Karpas-422 (cell line): ENCODE data around the gene HAUS5. TPM values are rescaled to one million over a fixed set of nuclear protein-coding genes. Genes with fewer than 3 reads are reported as not detected.

Experiments used
- DNase-seq: peaks from one replicate; pipeline ENCODE4 v3.0.0-alpha.2; 2015
- H2AFZ ChIP-seq: fragments of 200-600 bp; sonication (generic); 2 replicates; pipeline ENCODE4 v1.6.1; 2014; ENCODE audit warnings: antibody characterized with exemption, low read length, mixed read lengths
- H3K27ac ChIP-seq: fragments of 200-600 bp; sonication (generic); 2 replicates; pipeline ENCODE4 v1.5.1; 2014; ENCODE audit warnings: mild to moderate bottlenecking, low read length, moderate library complexity
- H3K27me3 ChIP-seq: fragments of 200-600 bp; sonication (generic); 2 replicates; pipeline ENCODE4 v1.6.1; 2014; ENCODE audit warnings: low read length, mixed read lengths
- H3K36me3 ChIP-seq: fragments of 200-600 bp; sonication (generic); 2 replicates; pipeline ENCODE4 v1.6.1; 2014; ENCODE audit warnings: low read length, mixed read lengths; ENCODE audit not compliant: insufficient read depth
- H3K4me1 ChIP-seq: fragments of 200-600 bp; sonication (generic); 2 replicates; pipeline ENCODE4 v1.6.1; 2014; ENCODE audit warnings: mild to moderate bottlenecking, low read length, mixed read lengths
- H3K4me2 ChIP-seq: fragments of 200-600 bp; sonication (generic); 2 replicates; pipeline ENCODE4 v1.6.1; 2014; ENCODE audit warnings: low read length, low read depth, mild to moderate bottlenecking; ENCODE audit not compliant: poor library complexity, severe bottlenecking
- H3K4me3 ChIP-seq: fragments of 200-600 bp; sonication (generic); 2 replicates; pipeline ENCODE4 v1.5.1; 2014; ENCODE audit warnings: mild to moderate bottlenecking, antibody characterized with exemption, low read length, mixed read lengths
- H3K79me2 ChIP-seq: fragments of 200-600 bp; sonication (generic); 2 replicates; pipeline ENCODE4 v1.6.1; 2014; ENCODE audit warnings: mild to moderate bottlenecking, low read length, mixed read lengths
- H3K9ac ChIP-seq: fragments of 200-600 bp; sonication (generic); 2 replicates; pipeline ENCODE4 v1.6.0; 2014; ENCODE audit warnings: low read length
- H3K9me2 ChIP-seq: fragments of 200-600 bp; sonication (generic), shearing (Covaris generic); replicated peaks from 2 replicates; pipeline ENCODE4 v1.6.0; 2014; ENCODE audit warnings: mild to moderate bottlenecking, low read length, moderate library complexity; ENCODE audit not compliant: insufficient read depth
- H3K9me3 ChIP-seq: fragments of 300-700, 200-600 bp; sonication (generic); 2 replicates; pipeline ENCODE4 v1.6.1; 2014; ENCODE audit warnings: low read length, mixed read lengths
- H4K20me1 ChIP-seq: fragments of 200-600 bp; sonication (generic); 2 replicates; pipeline ENCODE4 v1.6.1; 2014; ENCODE audit warnings: mild to moderate bottlenecking, antibody characterized with exemption, low read length, low read depth; ENCODE audit not compliant: insufficient read depth
- total RNA-seq: library from RNA; depleted of rRNA; stranded (reverse); fragments of >200 nt; shearing (Covaris generic); gene quantifications from 2 replicates; pipeline ENCODE4 v1.2.3, GENCODE V29; 2014; ENCODE audit warnings: low replicate concordance; rRNA removed

HAUS5 gene
- total RNA-seq, 1 experiment from 2014 or later, result 12.5 TPM

GRCh38 chr19:35671818-35672217 is 59.3 kb downstream of the HAUS5 start:
- H3K4me2 ChIP-seq, result no peak overlapping the region

GRCh38 chr19:35673121-35673804 is 60.7 kb downstream of the HAUS5 start:
- no peaks in the 10 kb centered on the region for H3K36me3 ChIP-seq
- no peaks in the 10 kb centered on the region for H3K27me3 ChIP-seq
- H4K20me1 ChIP-seq, result no peaks in the 10 kb centered on the region
- peak overlapping the region; percentile 49; the same call in 1 of the 2 replicates for H3K4me3 ChIP-seq
- H3K9ac ChIP-seq, result peak overlapping the region; percentile 29
- H3K79me2 ChIP-seq, result no peaks in the 10 kb centered on the region
- no peaks in the 10 kb centered on the region for H3K9me3 ChIP-seq
- no peaks in the 10 kb centered on the region; the same call in 1 of the 2 replicates for H3K4me1 ChIP-seq
- H2AFZ ChIP-seq, result peak overlapping the region; percentile 67; the same call in 1 of the 2 replicates
- DNase-seq, result no peak
- H3K9me2 ChIP-seq, result no peaks in the 10 kb centered on the region
- H3K4me2 ChIP-seq, result peak overlapping the region; percentile 50
- H3K27ac ChIP-seq, result no peak overlapping the region

More at GRCh38 chr19:35671818-35672217, 59.3 kb downstream of the HAUS5 start:
- H3K9me2 ChIP-seq, result no peaks in the 10 kb centered on the region
- H3K36me3 ChIP-seq, result no peaks in the 10 kb centered on the region
- no peaks in the 10 kb centered on the region for H3K9me3 ChIP-seq
- H4K20me1 ChIP-seq, result no peaks in the 10 kb centered on the region
- H3K27me3 ChIP-seq, result no peaks in the 10 kb centered on the region
- no peaks in the 10 kb centered on the region for H3K79me2 ChIP-seq
- H3K27ac ChIP-seq, result no peak overlapping the region
- no peak overlapping the region for H2AFZ ChIP-seq
- no peaks in the 10 kb centered on the region; the same call in 1 of the 2 replicates for H3K4me1 ChIP-seq
- DNase-seq, result peak; percentile 36
- no peak overlapping the region for H3K4me3 ChIP-seq
- no peak overlapping the region for H3K9ac ChIP-seq

Other genes starting within 250 kb of the HAUS5 start
- gene GPR42, start 241.7 kb upstream of the HAUS5 start, total RNA-seq, result not detected in 2 replicates
- not detected in 2 replicates for gene FFAR2, start 164.5 kb upstream of the HAUS5 start, total RNA-seq
- gene KRTDAP, start 122.3 kb upstream of the HAUS5 start, total RNA-seq, result not detected in 2 replicates
- 5.0 and 9.3 TPM in 2 replicates for gene DMKN, start 99.1 kb upstream of the HAUS5 start, total RNA-seq
- 0.25 TPM in 1 of 2 replicates, not detected in the other for gene SBSN, start 84.4 kb upstream of the HAUS5 start, total RNA-seq
- gene GAPDHS, start 79.3 kb upstream of the HAUS5 start, total RNA-seq, result not detected in 2 replicates
- gene TMEM147, start 67.1 kb upstream of the HAUS5 start, total RNA-seq, result 125 and 126 TPM in 2 replicates
- gene ATP4A, start 49.1 kb upstream of the HAUS5 start, total RNA-seq, result 0.37 and 0.40 TPM in 2 replicates
- gene PMIS2, start 26.6 kb upstream of the HAUS5 start, total RNA-seq, result not detected in 2 replicates
- gene RBM42, start 16.3 kb downstream of the HAUS5 start, total RNA-seq, result 36.9 and 82.1 TPM in 2 replicates
- 0.54 and 0.75 TPM in 2 replicates for gene ETV2, start 29.0 kb downstream of the HAUS5 start, total RNA-seq
- 445 and 611 TPM in 2 replicates for gene COX6B1, start 35.6 kb downstream of the HAUS5 start, total RNA-seq
- not detected in 2 replicates for gene UPK1A, start 53.8 kb downstream of the HAUS5 start, total RNA-seq
- not detected in 2 replicates for gene ZBTB32, start 91.8 kb downstream of the HAUS5 start, total RNA-seq
- gene KMT2B, start 105.3 kb downstream of the HAUS5 start, total RNA-seq, result 15.3 and 21.4 TPM in 2 replicates
- gene IGFLR1, start 129.7 kb downstream of the HAUS5 start, total RNA-seq, result 1.5 and 15.2 TPM in 2 replicates
- 31.7 and 50.4 TPM in 2 replicates for gene U2AF1L4, start 132.7 kb downstream of the HAUS5 start, total RNA-seq
- 47.7 and 112 TPM in 2 replicates for gene PSENEN, start 132.9 kb downstream of the HAUS5 start, total RNA-seq
- 5.9 and 12.4 TPM in 2 replicates for gene LIN37, start 135.8 kb downstream of the HAUS5 start, total RNA-seq
- 0.18 and 1.5 TPM in 2 replicates for gene HSPB6, start 144.3 kb downstream of the HAUS5 start, total RNA-seq
- 16.6 and 17.5 TPM in 2 replicates for gene PROSER3, start 145.4 kb downstream of the HAUS5 start, total RNA-seq
- gene ARHGAP33, start 162.8 kb downstream of the HAUS5 start, total RNA-seq, result 5.8 and 12.3 TPM in 2 replicates
- not detected in 2 replicates for gene PRODH2, start 200.1 kb downstream of the HAUS5 start, total RNA-seq
- not detected in 2 replicates for gene NPHS1, start 239.8 kb downstream of the HAUS5 start, total RNA-seq
- gene KIRREL2, start 244.2 kb downstream of the HAUS5 start, total RNA-seq, result 0.07 TPM in 1 of 2 replicates, not detected in the other